ENCODE data around the gene TMEM135.
"Not testable (repeated sequence)": the region's sequence is repeated elsewhere in the genome, so short reads cannot be mapped to it uniquely, and the experiment has no call there.

TMEM135 gene

GRCh38 chr11:87105826-87106225 lies 68.1 kb downstream of the TMEM135 start:
- H3K4me3 ChIP-seq (ENCODE audit: low read length in 2 of 2); H3K27ac ChIP-seq (ENCODE audit: low read depth in 2 of 2, low read length in 2 of 2); H3K9me3 ChIP-seq (ENCODE audit: control insufficient read depth in 2 of 2, low read length in 2 of 2); H3K27me3 ChIP-seq (ENCODE audit: control insufficient read depth in 2 of 2, insufficient read depth in 2 of 2, low read length in 2 of 2); H3K4me1 ChIP-seq (ENCODE audit: control insufficient read depth in 2 of 2, insufficient read depth in 2 of 2, low read length in 2 of 2); H3K9ac ChIP-seq (ENCODE audit: low read depth in 1 of 2, low read length in 2 of 2); H3K36me3 ChIP-seq (ENCODE audit: control insufficient read depth in 2 of 2, insufficient read depth in 2 of 2, low read length in 2 of 2): not testable (repeated sequence)

- not testable (repeated sequence) for H3K27ac ChIP-seq (ENCODE audit: low read depth in 2 of 2, low read length in 2 of 2); H3K4me1 ChIP-seq (ENCODE audit: control insufficient read depth in 2 of 2, insufficient read depth in 2 of 2, low read length in 2 of 2); H3K9me3 ChIP-seq (ENCODE audit: control insufficient read depth in 2 of 2, low read length in 2 of 2); H3K36me3 ChIP-seq (ENCODE audit: control insufficient read depth in 2 of 2, insufficient read depth in 2 of 2, low read length in 2 of 2); H3K4me3 ChIP-seq (ENCODE audit: low read length in 2 of 2); H3K27me3 ChIP-seq (ENCODE audit: control insufficient read depth in 2 of 2, insufficient read depth in 2 of 2, low read length in 2 of 2); H3K9ac ChIP-seq (ENCODE audit: low read depth in 1 of 2, low read length in 2 of 2)
Measured at GRCh38 chr11:87107379-87107778, 69.6 kb downstream of the TMEM135 start.

GRCh38 chr11:87110443-87111131 lies 72.9 kb downstream of the TMEM135 start:
- Histone ChIP-seq H3K9me3 (ENCODE audit: control insufficient read depth in 2 of 2, low read length in 2 of 2) (no peaks in the 10 kb centered on the region), H3K9ac (ENCODE audit: low read depth in 1 of 2, low read length in 2 of 2) (no peak overlapping the region), H3K27ac (ENCODE audit: low read depth in 2 of 2, low read length in 2 of 2) (no peak overlapping the region), H3K36me3 (ENCODE audit: control insufficient read depth in 2 of 2, insufficient read depth in 2 of 2, low read length in 2 of 2) (no peaks in the 10 kb centered on the region), H3K27me3 (ENCODE audit: control insufficient read depth in 2 of 2, insufficient read depth in 2 of 2, low read length in 2 of 2) (no peaks in the 10 kb centered on the region), H3K4me3 (ENCODE audit: low read length in 2 of 2) (no peak overlapping the region), H3K4me1 (ENCODE audit: control insufficient read depth in 2 of 2, insufficient read depth in 2 of 2, low read length in 2 of 2) (no peaks in the 10 kb centered on the region)

- no peak overlapping the region for H3K27ac ChIP-seq (ENCODE audit: low read depth in 2 of 2, low read length in 2 of 2)
- H3K4me1 ChIP-seq (ENCODE audit: control insufficient read depth in 2 of 2, insufficient read depth in 2 of 2, low read length in 2 of 2), result no peaks in the 10 kb centered on the region
- no peaks in the 10 kb centered on the region for H3K27me3 ChIP-seq (ENCODE audit: control insufficient read depth in 2 of 2, insufficient read depth in 2 of 2, low read length in 2 of 2)
- no peaks in the 10 kb centered on the region for H3K9me3 ChIP-seq (ENCODE audit: control insufficient read depth in 2 of 2, low read length in 2 of 2)
- no peak overlapping the region for H3K4me3 ChIP-seq (ENCODE audit: low read length in 2 of 2)
- no peak overlapping the region for H3K9ac ChIP-seq (ENCODE audit: low read depth in 1 of 2, low read length in 2 of 2)
- no peaks in the 10 kb centered on the region for H3K36me3 ChIP-seq (ENCODE audit: control insufficient read depth in 2 of 2, insufficient read depth in 2 of 2, low read length in 2 of 2)
Measured at GRCh38 chr11:87114093-87114492, 76.4 kb downstream of the TMEM135 start.

DNA sequence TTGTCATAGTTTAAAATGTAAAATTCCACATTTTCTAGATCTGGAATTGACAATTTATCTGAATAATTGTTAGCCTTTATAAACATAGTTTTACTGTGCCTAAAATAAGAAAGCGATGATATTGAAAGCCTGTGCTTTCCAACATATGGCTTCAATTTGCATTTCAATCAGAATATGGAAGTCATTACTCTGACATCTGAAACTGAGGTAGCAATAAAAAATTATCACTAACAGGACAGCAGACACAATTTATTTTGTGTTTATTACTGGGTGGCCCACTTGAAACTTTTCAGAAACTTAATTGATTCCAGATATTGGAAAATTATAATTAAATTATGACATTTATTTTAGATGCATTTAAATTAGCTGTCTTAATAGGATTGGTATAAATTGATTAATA lies 78.5 kb downstream of the TMEM135 start:
- Histone ChIP-seq H3K27ac (ENCODE audit: low read depth in 2 of 2, low read length in 2 of 2) (no peak overlapping the region), H3K27me3 (ENCODE audit: control insufficient read depth in 2 of 2, insufficient read depth in 2 of 2, low read length in 2 of 2) (no peaks in the 10 kb centered on the region), H3K9me3 (ENCODE audit: control insufficient read depth in 2 of 2, low read length in 2 of 2) (no peaks in the 10 kb centered on the region), H3K4me1 (ENCODE audit: control insufficient read depth in 2 of 2, insufficient read depth in 2 of 2, low read length in 2 of 2) (no peaks in the 10 kb centered on the region), H3K9ac (ENCODE audit: low read depth in 1 of 2, low read length in 2 of 2) (no peak overlapping the region), H3K36me3 (ENCODE audit: control insufficient read depth in 2 of 2, insufficient read depth in 2 of 2, low read length in 2 of 2) (no peaks in the 10 kb centered on the region), H3K4me3 (ENCODE audit: low read length in 2 of 2) (no peak overlapping the region)

DNA sequence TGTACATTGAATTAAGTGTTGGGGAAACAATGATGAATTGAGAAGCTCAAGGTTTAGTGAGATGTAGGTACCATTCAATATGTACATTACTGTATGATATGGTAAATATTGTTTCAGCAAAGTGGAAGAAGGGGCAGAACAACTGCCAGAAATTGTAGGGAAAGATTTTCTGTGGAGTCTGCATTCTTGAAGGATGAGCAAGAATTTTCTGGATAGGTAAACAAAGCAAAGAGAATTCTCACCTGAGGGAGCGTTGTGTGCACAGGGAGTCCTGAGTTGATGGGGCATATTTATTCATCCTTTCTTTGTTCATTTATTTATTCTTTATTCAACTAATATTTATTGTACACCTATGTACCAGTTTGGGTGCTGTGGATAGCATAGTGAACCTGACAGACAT lies 83.2 kb downstream of the TMEM135 start:
- Histone ChIP-seq H3K27ac (ENCODE audit: low read depth in 2 of 2, low read length in 2 of 2) (no peak overlapping the region), H3K4me3 (ENCODE audit: low read length in 2 of 2) (no peak overlapping the region), H3K9ac (ENCODE audit: low read depth in 1 of 2, low read length in 2 of 2) (no peak overlapping the region), H3K27me3 (ENCODE audit: control insufficient read depth in 2 of 2, insufficient read depth in 2 of 2, low read length in 2 of 2) (no peaks in the 10 kb centered on the region), H3K36me3 (ENCODE audit: control insufficient read depth in 2 of 2, insufficient read depth in 2 of 2, low read length in 2 of 2) (no peaks in the 10 kb centered on the region), H3K4me1 (ENCODE audit: control insufficient read depth in 2 of 2, insufficient read depth in 2 of 2, low read length in 2 of 2) (no peaks in the 10 kb centered on the region), H3K9me3 (ENCODE audit: control insufficient read depth in 2 of 2, low read length in 2 of 2) (no peaks in the 10 kb centered on the region)

- H3K4me1 ChIP-seq (ENCODE audit: control insufficient read depth in 2 of 2, insufficient read depth in 2 of 2, low read length in 2 of 2), result no peaks in the 10 kb centered on the region
- no peaks in the 10 kb centered on the region for H3K36me3 ChIP-seq (ENCODE audit: control insufficient read depth in 2 of 2, insufficient read depth in 2 of 2, low read length in 2 of 2)
- H3K27ac ChIP-seq (ENCODE audit: low read depth in 2 of 2, low read length in 2 of 2), result no peak overlapping the region
- no peak overlapping the region for H3K4me3 ChIP-seq (ENCODE audit: low read length in 2 of 2)
- no peaks in the 10 kb centered on the region for H3K27me3 ChIP-seq (ENCODE audit: control insufficient read depth in 2 of 2, insufficient read depth in 2 of 2, low read length in 2 of 2)
- no peaks in the 10 kb centered on the region for H3K9me3 ChIP-seq (ENCODE audit: control insufficient read depth in 2 of 2, low read length in 2 of 2)
- no peak overlapping the region for H3K9ac ChIP-seq (ENCODE audit: low read depth in 1 of 2, low read length in 2 of 2)
Measured at GRCh38 chr11:87122852-87123251, 85.1 kb downstream of the TMEM135 start.

DNA sequence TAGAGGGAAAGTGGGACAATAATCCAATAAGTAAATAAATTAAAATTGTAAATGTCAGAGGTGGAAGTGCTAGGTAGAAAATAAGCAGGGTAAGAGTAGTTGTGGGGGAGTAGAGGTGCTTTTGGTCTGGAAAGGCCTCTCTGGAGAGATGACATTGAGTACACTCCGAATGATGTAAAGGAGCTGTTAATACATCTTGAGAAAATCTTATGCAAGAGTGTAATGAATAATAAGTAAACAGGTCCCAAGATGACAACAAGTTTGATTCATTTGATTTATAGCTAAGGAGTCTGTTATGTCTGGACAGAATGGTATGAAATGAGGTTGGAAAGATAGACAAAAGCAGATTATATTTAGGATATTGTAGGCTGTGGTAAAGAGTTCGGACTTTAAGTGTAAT lies 87.5 kb downstream of the TMEM135 start:
- no peaks in the 10 kb centered on the region for H3K9me3 ChIP-seq (ENCODE audit: control insufficient read depth in 2 of 2, low read length in 2 of 2)
- no peaks in the 10 kb centered on the region for H3K27me3 ChIP-seq (ENCODE audit: control insufficient read depth in 2 of 2, insufficient read depth in 2 of 2, low read length in 2 of 2)
- H3K36me3 ChIP-seq (ENCODE audit: control insufficient read depth in 2 of 2, insufficient read depth in 2 of 2, low read length in 2 of 2), result no peaks in the 10 kb centered on the region
- no peak overlapping the region for H3K9ac ChIP-seq (ENCODE audit: low read depth in 1 of 2, low read length in 2 of 2)
- no peak overlapping the region for H3K27ac ChIP-seq (ENCODE audit: low read depth in 2 of 2, low read length in 2 of 2)
- H3K4me1 ChIP-seq (ENCODE audit: control insufficient read depth in 2 of 2, insufficient read depth in 2 of 2, low read length in 2 of 2), result no peaks in the 10 kb centered on the region
- no peak overlapping the region for H3K4me3 ChIP-seq (ENCODE audit: low read length in 2 of 2)

DNA sequence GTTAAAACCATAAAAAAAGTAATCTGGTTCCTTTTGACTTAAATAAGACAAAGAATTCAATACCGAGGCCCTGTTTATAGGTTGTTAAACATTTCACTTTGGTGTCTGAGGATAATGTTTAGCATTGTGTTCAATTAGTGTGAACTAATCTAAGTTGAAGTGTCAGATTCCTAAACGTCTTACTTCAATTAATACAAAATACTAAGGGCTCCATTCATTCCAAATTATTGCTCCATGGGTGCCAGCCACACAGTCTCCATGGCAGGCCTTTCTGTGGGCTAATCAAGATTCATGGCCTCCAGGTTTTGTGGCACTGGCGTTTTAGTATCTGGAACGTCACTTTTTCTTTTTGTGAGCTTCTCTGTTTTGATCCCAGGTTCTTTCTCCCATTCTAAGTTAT lies 89.4 kb downstream of the TMEM135 start:
- H3K4me1 ChIP-seq (ENCODE audit: control insufficient read depth in 2 of 2, insufficient read depth in 2 of 2, low read length in 2 of 2), result no peaks in the 10 kb centered on the region
- no peaks in the 10 kb centered on the region for H3K27me3 ChIP-seq (ENCODE audit: control insufficient read depth in 2 of 2, insufficient read depth in 2 of 2, low read length in 2 of 2)
- no peak overlapping the region for H3K9ac ChIP-seq (ENCODE audit: low read depth in 1 of 2, low read length in 2 of 2)
- H3K36me3 ChIP-seq (ENCODE audit: control insufficient read depth in 2 of 2, insufficient read depth in 2 of 2, low read length in 2 of 2), result no peaks in the 10 kb centered on the region
- H3K27ac ChIP-seq (ENCODE audit: low read depth in 2 of 2, low read length in 2 of 2), result no peak overlapping the region
- no peaks in the 10 kb centered on the region for H3K9me3 ChIP-seq (ENCODE audit: control insufficient read depth in 2 of 2, low read length in 2 of 2)
- H3K4me3 ChIP-seq (ENCODE audit: low read length in 2 of 2), result no peak overlapping the region

DNA sequence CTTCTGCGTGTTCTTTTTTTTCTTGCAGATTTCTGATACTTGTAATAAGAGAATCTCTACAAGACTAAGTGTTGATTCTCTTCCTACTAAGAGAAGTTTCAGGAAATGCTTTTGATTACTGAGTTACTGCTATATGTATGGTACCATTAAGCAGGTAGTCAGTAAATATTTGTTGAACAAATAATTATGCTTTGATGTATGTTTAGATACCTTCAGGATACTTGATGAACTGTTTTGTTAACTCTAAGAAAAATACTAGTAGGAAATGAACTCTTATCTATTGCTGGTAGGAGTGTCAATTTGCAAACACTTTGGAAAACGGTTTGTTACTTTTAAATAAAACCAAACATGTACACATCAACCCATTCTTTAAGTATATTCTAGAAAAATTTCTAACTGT lies 90.6 kb downstream of the TMEM135 start:
- Histone ChIP-seq H3K4me3 (ENCODE audit: low read length in 2 of 2) (no peak overlapping the region), H3K9ac (ENCODE audit: low read depth in 1 of 2, low read length in 2 of 2) (no peak overlapping the region), H3K27me3 (ENCODE audit: control insufficient read depth in 2 of 2, insufficient read depth in 2 of 2, low read length in 2 of 2) (no peaks in the 10 kb centered on the region), H3K9me3 (ENCODE audit: control insufficient read depth in 2 of 2, low read length in 2 of 2) (no peaks in the 10 kb centered on the region), H3K4me1 (ENCODE audit: control insufficient read depth in 2 of 2, insufficient read depth in 2 of 2, low read length in 2 of 2) (no peaks in the 10 kb centered on the region), H3K27ac (ENCODE audit: low read depth in 2 of 2, low read length in 2 of 2) (no peak overlapping the region), H3K36me3 (ENCODE audit: control insufficient read depth in 2 of 2, insufficient read depth in 2 of 2, low read length in 2 of 2) (no peaks in the 10 kb centered on the region)

All from mucosa of rectum (tissue), 2 donors.